Left lung (tissue), 14 donors: ENCODE measurements around the gene ORC2. TPM values are rescaled to one million over a fixed set of nuclear protein-coding genes. Genes with fewer than 3 reads are reported as not detected.

ENCODE experiments used
- ATAC-seq: fragments of 200-7000 bp; cut with Tn5 transposase; one replicate; pipeline ENCODE4 v1.9.1; 2020; ENCODE audit warnings: moderate library complexity
- DNase-seq, 4 donors: peaks; one replicate each; pipeline ENCODE4 v3.0.0-alpha.2; 2013 to 2020
- H3K27ac ChIP-seq, 2 donors: fragments of 200-600 bp; sonication (generic) in 1 of 2; one replicate each; pipeline versions ENCODE4 v1.5.0 to v1.8.0; 2020 to 2021
- H3K27me3 ChIP-seq, 2 donors: fragments of 200-600 bp; sonication (generic) in 1 of 2; one replicate each; pipeline versions ENCODE4 v1.5.0 to v1.8.0; 2020 to 2021
- H3K36me3 ChIP-seq, 2 donors: fragments of 200-600 bp; sonication (generic) in 1 of 2; one replicate each; pipeline versions ENCODE4 v1.5.0 to v1.8.0; 2020 to 2021
- H3K4me1 ChIP-seq, 2 donors: fragments of 200-600 bp; one replicate each; pipeline ENCODE4 v1.8.0; 2021
- H3K4me3 ChIP-seq, 2 donors: fragments of 200-600 bp; sonication (generic) in 1 of 2; one replicate each; pipeline versions ENCODE4 v1.5.0 to v1.8.0; 2020 to 2021; ENCODE audit warnings: mild to moderate bottlenecking in 1 of 2
- H3K9me3 ChIP-seq, 2 donors: fragments of 200-600 bp; sonication (generic) in 1 of 2; one replicate each; pipeline versions ENCODE4 v1.5.0 to v1.8.0; 2020 to 2021
- intact Hi-C, 2 donors: fragments of 100-400 bp; cut with DNase I; formaldehyde crosslinking; loops; one replicate each; pipeline versions ENCODE4 v1.11.2 to v1.14.2; 2022
- long read RNA-seq, 12 donors: library from polyadenylated mRNA in 2 of 12; unstranded in 2 of 12; transcript quantifications; one replicate each; pipeline ENCODE4 v2.0.0 and lab custom pipeline, GENCODE V29; 2019 to 2026
- polyA plus RNA-seq, 6 donors: library from polyadenylated mRNA; unstranded; fragments of 120-200 nt; gene quantifications; one replicate each; pipeline ENCODE4 v1.2.1, GENCODE V29; 2013; ENCODE audit not compliant: insufficient read length in 6 of 6
- total RNA-seq, 2 donors: library from RNA; stranded (reverse); fragmentation: NEBNext Ultra II Directional; extraction: Animal tissue kit (Norgen Biotek cat#: 25700); gene quantifications; one replicate each; pipeline ENCODE4 v1.2.1, GENCODE V29; 2021
- TF ChIP-seq, protein P1 (sequence below), 2 donors: fragments of 200-600 bp; sonication (generic) in 1 of 2; IDR thresholded peaks; one replicate each; pipeline versions ENCODE4 v1.5.0 to v1.8.0; 2021; ENCODE audit warnings: antibody characterized with exemption in 2 of 2
- donor health status: DM: no; HTN: yes; CAD: no.
- donor health status: DM: no; HTN: no; CAD: no.

The ORC2 gene
- total RNA-seq: 10 to 100 TPM; 25.6 to 35.0 TPM
- 10 to 100 TPM; 32.2 to 46.1 (median 39.4) TPM for polyA plus RNA-seq
- long read RNA-seq, donor 1, full-length matches to known transcripts: 3 of 3 reads
- long read RNA-seq, donor 1, partial matches to known transcripts: 0 of 3 reads
- long read RNA-seq, donor 1, other reads (novel, unspliced or antisense): 0 of 3 reads
- long read RNA-seq, donor 2, full-length matches to known transcripts: 1 of 1 reads
- long read RNA-seq, donor 2, partial matches to known transcripts: 0 of 1 reads
- long read RNA-seq, donor 2, other reads (novel, unspliced or antisense): 0 of 1 reads
- long read RNA-seq, donor 3, full-length matches to known transcripts: 1 of 1 reads
- long read RNA-seq, donor 3, partial matches to known transcripts: 0 of 1 reads
- long read RNA-seq, donor 3, other reads (novel, unspliced or antisense): 0 of 1 reads
- long read RNA-seq, donor 4, partial matches to known transcripts: 3 of 3 reads
- long read RNA-seq, donor 4, other reads (novel, unspliced or antisense): 0 of 3 reads
- long read RNA-seq, donor 5, full-length matches to known transcripts: 3 of 3 reads
- long read RNA-seq, donor 5, partial matches to known transcripts: 0 of 3 reads
- long read RNA-seq, donor 5, other reads (novel, unspliced or antisense): 0 of 3 reads
- long read RNA-seq, donor 6, full-length matches to known transcripts: 3 of 3 reads
- long read RNA-seq, donor 6, partial matches to known transcripts: 0 of 3 reads
- long read RNA-seq, donor 6, other reads (novel, unspliced or antisense): 0 of 3 reads
- long read RNA-seq, donor 7: 0 reads
- long read RNA-seq, donor 8, full-length matches to known transcripts: 5 of 5 reads
- long read RNA-seq, donor 8, partial matches to known transcripts: 0 of 5 reads
- long read RNA-seq, donor 8, other reads (novel, unspliced or antisense): 0 of 5 reads
- long read RNA-seq, donor 9: 0 reads
- long read RNA-seq, donor 10, partial matches to known transcripts: 2 of 2 reads
- long read RNA-seq, donor 10, other reads (novel, unspliced or antisense): 0 of 2 reads
- long read RNA-seq, donor 11, full-length matches to known transcripts: 1 of 1 reads
- long read RNA-seq, donor 11, partial matches to known transcripts: 0 of 1 reads
- long read RNA-seq, donor 11, other reads (novel, unspliced or antisense): 0 of 1 reads
- long read RNA-seq, donor 12, full-length matches to known transcripts: 2 of 2 reads
- long read RNA-seq, donor 12, partial matches to known transcripts: 0 of 2 reads
- long read RNA-seq, donor 12, other reads (novel, unspliced or antisense): 0 of 2 reads

- peak within 1 kb of the TSS; percentile 85 to 88 for H3K27ac ChIP-seq
- ATAC-seq (peak; percentile 99), DNase-seq (peak; percentile 93 to 97 (median 95))
- peak within 1 kb of the TSS; percentile 76 to 99 for H3K4me3 ChIP-seq
- H3K27me3 ChIP-seq: no peaks in the 10 kb centered on the region
- no peaks in the 10 kb centered on the region for H3K9me3 ChIP-seq
- intact Hi-C loops: no loop called here
- H3K4me1 ChIP-seq: peaks cover 12 to 42% of the 10 kb centered on the region in 2 donors
- H3K36me3 ChIP-seq: no peaks in the 10 kb centered on the region
- TF ChIP-seq, protein P1, sequence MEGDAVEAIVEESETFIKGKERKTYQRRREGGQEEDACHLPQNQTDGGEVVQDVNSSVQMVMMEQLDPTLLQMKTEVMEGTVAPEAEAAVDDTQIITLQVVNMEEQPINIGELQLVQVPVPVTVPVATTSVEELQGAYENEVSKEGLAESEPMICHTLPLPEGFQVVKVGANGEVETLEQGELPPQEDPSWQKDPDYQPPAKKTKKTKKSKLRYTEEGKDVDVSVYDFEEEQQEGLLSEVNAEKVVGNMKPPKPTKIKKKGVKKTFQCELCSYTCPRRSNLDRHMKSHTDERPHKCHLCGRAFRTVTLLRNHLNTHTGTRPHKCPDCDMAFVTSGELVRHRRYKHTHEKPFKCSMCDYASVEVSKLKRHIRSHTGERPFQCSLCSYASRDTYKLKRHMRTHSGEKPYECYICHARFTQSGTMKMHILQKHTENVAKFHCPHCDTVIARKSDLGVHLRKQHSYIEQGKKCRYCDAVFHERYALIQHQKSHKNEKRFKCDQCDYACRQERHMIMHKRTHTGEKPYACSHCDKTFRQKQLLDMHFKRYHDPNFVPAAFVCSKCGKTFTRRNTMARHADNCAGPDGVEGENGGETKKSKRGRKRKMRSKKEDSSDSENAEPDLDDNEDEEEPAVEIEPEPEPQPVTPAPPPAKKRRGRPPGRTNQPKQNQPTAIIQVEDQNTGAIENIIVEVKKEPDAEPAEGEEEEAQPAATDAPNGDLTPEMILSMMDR (IDR thresholded peaks at IDR 0.05): peak; percentile 36 to 75
Measured at GRCh38 chr2:200963124-200963917, at the start of gene ORC2. ORC2 (minus strand) TSS chr2:200963660; CDS start chr2:200958123, 5,537 bp downstream.

DNA sequence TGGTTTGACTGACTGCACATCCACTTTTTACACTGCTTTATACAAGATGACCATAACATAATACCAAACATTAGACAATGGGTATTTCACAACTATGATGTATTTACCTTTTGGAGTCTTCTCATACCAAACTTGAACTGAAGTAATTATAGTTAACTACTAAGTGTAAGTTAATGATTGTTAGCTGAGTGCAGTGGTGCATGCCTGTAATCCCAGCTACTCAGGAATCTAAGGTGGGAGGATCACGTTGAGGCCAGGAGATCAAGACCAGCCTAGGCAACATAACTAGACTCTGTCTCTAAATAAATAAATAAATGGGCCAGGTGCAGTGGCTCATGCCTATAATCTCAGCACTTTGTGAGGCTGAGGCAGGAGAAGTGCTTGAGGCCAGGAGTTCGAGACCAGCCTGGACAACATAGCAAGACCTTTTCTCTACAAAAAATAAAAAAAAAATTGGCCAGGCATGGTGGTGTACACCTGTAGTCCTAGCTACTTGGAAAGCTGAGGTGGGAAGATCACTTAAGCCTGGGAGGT is 44.9 kb upstream of the ORC2 start:
- no peak overlapping the region for H3K4me3 ChIP-seq
- TF ChIP-seq, protein P1 (IDR thresholded peaks at IDR 0.05): no peak
- peaks cover 0 to 60% of the 10 kb centered on the region in 2 donors for H3K36me3 ChIP-seq
- no peaks in the 10 kb centered on the region for H3K4me1 ChIP-seq
- no peaks in the 10 kb centered on the region for H3K27me3 ChIP-seq
- intact Hi-C loops: no loop called here
- H3K27ac ChIP-seq: no peak overlapping the region
- ATAC-seq (peak; percentile 89), DNase-seq (peak in 1 of 4 donors; percentile 10)
- no peaks in the 10 kb centered on the region for H3K9me3 ChIP-seq

DNA sequence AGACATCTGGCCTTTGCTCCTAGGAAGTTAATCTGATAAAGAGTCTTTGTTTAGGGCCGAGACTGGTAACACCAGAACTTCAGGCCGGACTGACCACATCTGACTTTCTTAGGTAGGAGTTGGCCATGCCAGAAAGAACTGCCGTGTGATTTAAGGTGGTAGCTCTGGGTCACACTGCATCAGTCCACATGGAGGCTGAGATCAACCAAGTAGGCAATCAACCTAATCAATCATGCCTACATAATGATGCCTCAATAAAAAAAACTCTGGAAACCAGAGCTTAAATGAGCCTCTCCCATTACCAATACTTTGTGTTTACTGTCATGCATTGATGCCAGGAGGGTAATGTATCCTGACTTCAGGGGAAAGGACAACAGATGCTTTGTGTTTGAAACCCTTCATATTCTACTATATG is 44.1 kb upstream of the ORC2 start:
- DNase-seq: no peak
- Histone ChIP-seq H3K36me3 (peaks cover 0 to 67% of the 10 kb centered on the region in 2 donors), H3K9me3 (no peaks in the 10 kb centered on the region), H3K4me1 (no peaks in the 10 kb centered on the region), H3K27ac (no peak overlapping the region), H3K4me3 (no peak overlapping the region), H3K27me3 (no peaks in the 10 kb centered on the region)
- TF ChIP-seq, protein P1 (IDR thresholded peaks at IDR 0.05): no peak
- intact Hi-C loops: no loop called here
- ATAC-seq: peak; percentile 23

- Histone ChIP-seq H3K36me3 (peaks cover 0 to 73% of the 10 kb centered on the region in 2 donors), H3K4me3 (no peak overlapping the region), H3K9me3 (no peaks in the 10 kb centered on the region), H3K27me3 (no peaks in the 10 kb centered on the region), H3K27ac (no peak overlapping the region), H3K4me1 (no peaks in the 10 kb centered on the region)
- DNase-seq (no peak), ATAC-seq (no peak)
- intact Hi-C loops: no loop called here
- TF ChIP-seq, protein P1 (IDR thresholded peaks at IDR 0.05): no peak
Measured at GRCh38 chr2:201006704-201007103, 43.2 kb upstream of the ORC2 start.
